ENCODE measurements around the gene MLYCD. TPM values are rescaled to one million over a fixed set of nuclear protein-coding genes. Genes with fewer than 3 reads are reported as not detected.

MLYCD gene
- polyA plus RNA-seq, 1 donor from 2014 or later, result 2.4 TPM

DNA sequence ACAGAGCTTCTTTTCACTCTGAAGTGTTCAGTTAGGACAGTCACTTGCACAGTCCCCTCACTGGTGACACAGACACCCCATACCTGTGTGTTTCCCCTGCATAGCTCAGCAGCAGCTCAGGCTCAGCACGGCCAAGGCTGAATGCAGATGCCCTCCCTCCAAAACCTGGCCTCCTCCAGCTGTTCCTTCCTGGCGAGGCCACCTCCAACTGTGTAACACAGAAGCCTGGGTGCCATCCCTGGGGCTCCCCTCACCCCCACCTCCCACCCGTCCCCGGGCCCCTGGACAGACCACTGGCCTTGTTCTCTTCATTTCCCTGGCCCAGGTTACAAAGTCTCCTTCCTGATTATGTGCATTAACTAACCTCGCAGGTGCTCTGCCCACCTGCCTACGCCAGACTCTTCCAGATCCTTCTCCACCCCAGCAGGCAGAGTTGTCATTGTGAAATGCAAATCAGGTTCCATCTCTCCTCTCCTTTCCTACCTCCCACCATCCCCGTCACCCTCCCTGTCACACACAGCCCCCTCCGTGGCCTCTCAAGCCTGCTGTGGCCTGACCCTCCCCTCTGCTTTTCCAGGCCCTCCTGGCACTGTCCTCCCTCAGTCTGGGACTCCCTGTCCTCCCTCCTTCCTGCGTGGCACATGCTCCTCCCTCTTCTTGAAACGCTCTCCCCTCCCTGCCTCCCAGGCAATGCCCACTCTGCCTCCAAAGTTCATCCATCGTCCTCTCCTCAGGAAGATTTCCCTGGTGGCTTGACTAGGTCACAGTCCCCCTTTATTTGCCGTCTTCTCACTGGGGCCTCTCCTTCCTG lies 26.4 kb downstream of the MLYCD start:
- no peaks in the 10 kb centered on the region for H3K27me3 ChIP-seq (ENCODE audit: insufficient read depth, low read depth, low read length)
- H3K9me3 ChIP-seq (ENCODE audit: low read length), result no peaks in the 10 kb centered on the region
- no peaks in the 10 kb centered on the region for H3K36me3 ChIP-seq (ENCODE audit: insufficient read depth, low read length)
- no peak overlapping the region for H3K27ac ChIP-seq (ENCODE audit: low read length)
- H3K4me3 ChIP-seq (ENCODE audit: low read length), result no peak overlapping the region
- H3K9me2 ChIP-seq (ENCODE audit: insufficient read depth, low read length), result no peaks in the 10 kb centered on the region
- no peak overlapping the region for H2AFZ ChIP-seq (ENCODE audit: low read depth, low read length)
- no peak overlapping the region for H3K4me2 ChIP-seq (ENCODE audit: low read length)
- no peaks in the 10 kb centered on the region for H3F3A ChIP-seq (ENCODE audit: insufficient read depth, low read length, poor library complexity, severe bottlenecking)
- TF ChIP-seq EZH2 (IDR thresholded peaks at IDR 0.05; ENCODE audit: borderline replicate concordance, insufficient read depth, low read length, poor library complexity, severe bottlenecking), result no peak
- no peak for TF ChIP-seq RAD21 (conservative IDR thresholded peaks at IDR 0.05)
- no peak for TF ChIP-seq POLR2AphosphoS5 (IDR thresholded peaks at IDR 0.05)
- TF ChIP-seq, protein P1, sequence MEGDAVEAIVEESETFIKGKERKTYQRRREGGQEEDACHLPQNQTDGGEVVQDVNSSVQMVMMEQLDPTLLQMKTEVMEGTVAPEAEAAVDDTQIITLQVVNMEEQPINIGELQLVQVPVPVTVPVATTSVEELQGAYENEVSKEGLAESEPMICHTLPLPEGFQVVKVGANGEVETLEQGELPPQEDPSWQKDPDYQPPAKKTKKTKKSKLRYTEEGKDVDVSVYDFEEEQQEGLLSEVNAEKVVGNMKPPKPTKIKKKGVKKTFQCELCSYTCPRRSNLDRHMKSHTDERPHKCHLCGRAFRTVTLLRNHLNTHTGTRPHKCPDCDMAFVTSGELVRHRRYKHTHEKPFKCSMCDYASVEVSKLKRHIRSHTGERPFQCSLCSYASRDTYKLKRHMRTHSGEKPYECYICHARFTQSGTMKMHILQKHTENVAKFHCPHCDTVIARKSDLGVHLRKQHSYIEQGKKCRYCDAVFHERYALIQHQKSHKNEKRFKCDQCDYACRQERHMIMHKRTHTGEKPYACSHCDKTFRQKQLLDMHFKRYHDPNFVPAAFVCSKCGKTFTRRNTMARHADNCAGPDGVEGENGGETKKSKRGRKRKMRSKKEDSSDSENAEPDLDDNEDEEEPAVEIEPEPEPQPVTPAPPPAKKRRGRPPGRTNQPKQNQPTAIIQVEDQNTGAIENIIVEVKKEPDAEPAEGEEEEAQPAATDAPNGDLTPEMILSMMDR (IDR thresholded peaks at IDR 0.05; ENCODE audit: poor library complexity, severe bottlenecking), result no peak
- no peak for TF ChIP-seq SMC3 (conservative IDR thresholded peaks at IDR 0.05; ENCODE audit: poor library complexity)
- no peak for TF ChIP-seq MXI1 (conservative IDR thresholded peaks at IDR 0.05; ENCODE audit: poor library complexity, severe bottlenecking)
- TF ChIP-seq, protein P2, sequence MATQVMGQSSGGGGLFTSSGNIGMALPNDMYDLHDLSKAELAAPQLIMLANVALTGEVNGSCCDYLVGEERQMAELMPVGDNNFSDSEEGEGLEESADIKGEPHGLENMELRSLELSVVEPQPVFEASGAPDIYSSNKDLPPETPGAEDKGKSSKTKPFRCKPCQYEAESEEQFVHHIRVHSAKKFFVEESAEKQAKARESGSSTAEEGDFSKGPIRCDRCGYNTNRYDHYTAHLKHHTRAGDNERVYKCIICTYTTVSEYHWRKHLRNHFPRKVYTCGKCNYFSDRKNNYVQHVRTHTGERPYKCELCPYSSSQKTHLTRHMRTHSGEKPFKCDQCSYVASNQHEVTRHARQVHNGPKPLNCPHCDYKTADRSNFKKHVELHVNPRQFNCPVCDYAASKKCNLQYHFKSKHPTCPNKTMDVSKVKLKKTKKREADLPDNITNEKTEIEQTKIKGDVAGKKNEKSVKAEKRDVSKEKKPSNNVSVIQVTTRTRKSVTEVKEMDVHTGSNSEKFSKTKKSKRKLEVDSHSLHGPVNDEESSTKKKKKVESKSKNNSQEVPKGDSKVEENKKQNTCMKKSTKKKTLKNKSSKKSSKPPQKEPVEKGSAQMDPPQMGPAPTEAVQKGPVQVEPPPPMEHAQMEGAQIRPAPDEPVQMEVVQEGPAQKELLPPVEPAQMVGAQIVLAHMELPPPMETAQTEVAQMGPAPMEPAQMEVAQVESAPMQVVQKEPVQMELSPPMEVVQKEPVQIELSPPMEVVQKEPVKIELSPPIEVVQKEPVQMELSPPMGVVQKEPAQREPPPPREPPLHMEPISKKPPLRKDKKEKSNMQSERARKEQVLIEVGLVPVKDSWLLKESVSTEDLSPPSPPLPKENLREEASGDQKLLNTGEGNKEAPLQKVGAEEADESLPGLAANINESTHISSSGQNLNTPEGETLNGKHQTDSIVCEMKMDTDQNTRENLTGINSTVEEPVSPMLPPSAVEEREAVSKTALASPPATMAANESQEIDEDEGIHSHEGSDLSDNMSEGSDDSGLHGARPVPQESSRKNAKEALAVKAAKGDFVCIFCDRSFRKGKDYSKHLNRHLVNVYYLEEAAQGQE (IDR thresholded peaks at IDR 0.05; ENCODE audit: borderline replicate concordance), result no peak
- no peaks in the 10 kb centered on the region for H3K79me2 ChIP-seq (replicated peaks; ENCODE audit: insufficient read depth, low read length)
- H4K20me1 ChIP-seq (ENCODE audit: insufficient read depth), result no peaks in the 10 kb centered on the region
- no peak overlapping the region for H3K9ac ChIP-seq (ENCODE audit: low read length)

DNA sequence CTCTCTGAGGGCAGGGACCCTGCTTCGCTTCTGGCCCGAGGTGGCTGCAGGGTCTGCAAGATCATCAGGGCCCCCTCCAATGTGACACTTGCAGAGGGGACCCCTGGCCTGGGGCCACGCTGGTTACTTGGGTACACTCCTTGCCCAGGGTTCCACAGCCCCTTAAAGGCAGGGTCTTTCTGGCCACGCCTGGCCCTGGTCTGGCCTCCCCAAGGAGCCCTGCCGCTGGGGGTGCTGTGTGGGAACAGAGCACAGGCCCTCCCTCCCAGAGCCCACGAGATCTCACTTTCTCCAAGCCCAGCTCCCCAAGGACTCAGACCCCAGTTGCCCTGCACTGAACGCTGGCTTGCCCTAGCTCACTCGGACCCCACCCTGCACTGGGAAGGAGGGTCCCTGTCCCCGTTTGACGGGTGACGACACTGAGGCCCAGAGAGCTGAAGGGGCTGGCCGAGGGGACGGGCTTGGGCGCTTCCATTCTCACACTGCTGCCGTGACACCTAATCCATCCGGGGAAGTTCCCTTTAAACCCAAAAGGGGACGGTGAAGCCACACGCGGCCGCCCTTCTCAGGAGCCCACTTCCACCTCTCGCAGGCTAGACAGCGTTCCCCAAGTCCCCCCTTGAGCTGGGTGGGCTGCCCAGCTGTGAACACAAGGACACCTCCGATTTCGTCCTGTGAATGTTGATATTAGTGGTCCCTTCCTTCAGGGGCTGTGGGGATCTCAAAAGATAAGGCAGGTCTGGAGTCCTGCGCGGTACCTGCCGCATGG lies 27.2 kb downstream of the MLYCD start:
- no peaks in the 10 kb centered on the region for H3K36me3 ChIP-seq (ENCODE audit: insufficient read depth, low read length)
- H3K79me2 ChIP-seq (replicated peaks; ENCODE audit: insufficient read depth, low read length), result no peaks in the 10 kb centered on the region
- no peaks in the 10 kb centered on the region for H4K20me1 ChIP-seq (ENCODE audit: insufficient read depth)
- no peak overlapping the region for H2AFZ ChIP-seq (ENCODE audit: low read depth, low read length)
- no peaks in the 10 kb centered on the region for H3K9me2 ChIP-seq (ENCODE audit: insufficient read depth, low read length)
- no peak overlapping the region for H3K9ac ChIP-seq (ENCODE audit: low read length)
- no peaks in the 10 kb centered on the region for H3K9me3 ChIP-seq (ENCODE audit: low read length)
- TF ChIP-seq SMC3 (conservative IDR thresholded peaks at IDR 0.05; ENCODE audit: poor library complexity) (no peak), EZH2 (IDR thresholded peaks at IDR 0.05; ENCODE audit: borderline replicate concordance, insufficient read depth, low read length, poor library complexity, severe bottlenecking) (no peak), POLR2AphosphoS5 (IDR thresholded peaks at IDR 0.05) (no peak), TAF1 (IDR thresholded peaks at IDR 0.05; ENCODE audit: low read depth) (no peak), RAD21 (conservative IDR thresholded peaks at IDR 0.05) (no peak), MXI1 (conservative IDR thresholded peaks at IDR 0.05; ENCODE audit: poor library complexity, severe bottlenecking) (no peak), EP300 (conservative IDR thresholded peaks at IDR 0.05; ENCODE audit: poor library complexity, severe bottlenecking) (no peak)
- TF ChIP-seq, protein P2 (IDR thresholded peaks at IDR 0.05; ENCODE audit: borderline replicate concordance), result no peak
- TF ChIP-seq, protein P1 (IDR thresholded peaks at IDR 0.05; ENCODE audit: poor library complexity, severe bottlenecking), result no peak
- H3K4me2 ChIP-seq (ENCODE audit: low read length), result no peak overlapping the region
- no peaks in the 10 kb centered on the region for H3K27me3 ChIP-seq (ENCODE audit: insufficient read depth, low read depth, low read length)
- no peaks in the 10 kb centered on the region for H3F3A ChIP-seq (ENCODE audit: insufficient read depth, low read length, poor library complexity, severe bottlenecking)
- no peak overlapping the region for H3K27ac ChIP-seq (ENCODE audit: low read length)
- H3K4me3 ChIP-seq (ENCODE audit: low read length), result no peak overlapping the region

Data from neural cell (in vitro differentiated cells).